Mammary epithelial cell (primary cell): ENCODE data around the gene GAN.

ENCODE experiments used
- CTCF ChIP-seq, 2 donors: IDR thresholded peaks in 1 of 2; conservative IDR thresholded peaks in 1 of 2; 2 replicates each; pipeline ENCODE4 v1.5.1; 2011 to 2012; ENCODE audit warnings: inconsistent platforms in 2 of 2, low read length in 2 of 2, mild to moderate bottlenecking in 2 of 2, control low read depth in 1 of 2, low read depth in 1 of 2; ENCODE audit not compliant: insufficient read depth in 1 of 2; ENCODE audit errors: extremely low read depth in 1 of 2
- EZH2 ChIP-seq: IDR thresholded peaks from 2 replicates; pipeline ENCODE4 v1.6.1; 2012; ENCODE audit warnings: low read length, inconsistent platforms, borderline replicate concordance

GRCh38 chr16:81319221-81319912 is 4.6 kb downstream of the GAN start:
- TF ChIP-seq CTCF (conservative IDR thresholded peaks at IDR 0.05 in 1 of 2, IDR thresholded peaks at IDR 0.05 in 1 of 2; ENCODE audit: extremely low read depth in 1 of 2, insufficient read depth in 1 of 2, low read depth in 1 of 2, low read length in 2 of 2), result no peak
- TF ChIP-seq EZH2, result no peak
